HepG2 (cell line): ENCODE data around the gene SCT. TPM values are rescaled to one million over a fixed set of nuclear protein-coding genes. Genes with fewer than 3 reads are reported as not detected.
A peak's percentile ranks its signal among the peaks of the same experiment; 100 is the strongest.

ENCODE experiments used
- AKAP8 ChIP-seq: sonication (generic); formaldehyde crosslinking; IDR thresholded peaks from 2 replicates; pipeline ENCODE4 v1.5.1; 2020; ENCODE audit warnings: mild to moderate bottlenecking, missing genetic modification reagents
- AKNA ChIP-seq: sonication (generic); formaldehyde crosslinking; IDR thresholded peaks from 2 replicates; pipeline ENCODE4 v1.4.0; 2020; ENCODE audit warnings: missing genetic modification reagents, borderline replicate concordance
- ARNTL ChIP-seq: sonication (generic); formaldehyde crosslinking; IDR thresholded peaks from 2 replicates; pipeline ENCODE4 v1.4.0; 2020; ENCODE audit warnings: mild to moderate bottlenecking, missing genetic modification reagents
- FOXK2 ChIP-seq: fragments of 450-650 bp; IDR thresholded peaks from 2 replicates; pipeline ENCODE4 v1.6.1; 2016
- KDM4B ChIP-seq: sonication (generic); formaldehyde crosslinking; IDR thresholded peaks from 2 replicates; pipeline ENCODE4 v1.4.0; 2020; ENCODE audit warnings: missing genetic modification reagents
- MNT ChIP-seq: fragments of 450-650 bp; IDR thresholded peaks from 2 replicates; pipeline ENCODE4 v1.6.1; 2016
- NFE2L2 ChIP-seq: fragments of 150-350 bp; IDR thresholded peaks from 2 replicates; pipeline ENCODE4 v1.6.1; 2014; ENCODE audit warnings: low read length
- PRPF4 ChIP-seq: fragments of 200-400 bp; formaldehyde crosslinking; IDR thresholded peaks from 2 replicates; pipeline ENCODE4 v1.6.1; 2016; ENCODE audit warnings: low read length, low read depth; ENCODE audit not compliant: poor library complexity, severe bottlenecking
- RAD21 ChIP-seq: fragments of 450-650 bp; formaldehyde crosslinking; IDR thresholded peaks from 2 replicates; pipeline ENCODE4 v1.5.0; 2020; ENCODE audit warnings: mild to moderate bottlenecking
- SMC3 ChIP-seq: IDR thresholded peaks from 2 replicates; pipeline ENCODE4 v1.6.1; 2011; ENCODE audit warnings: low read length, improper control_type of control experiment
- TCF7 ChIP-seq: sonication (generic); IDR thresholded peaks from 2 replicates; pipeline ENCODE4 v1.6.1; 2016; ENCODE audit warnings: antibody characterized with exemption, low read depth
- ZNF235 ChIP-seq: sonication (generic); formaldehyde crosslinking; IDR thresholded peaks from 2 replicates; pipeline ENCODE4 v1.8.1; 2023; ENCODE audit warnings: mild to moderate bottlenecking, missing genetic modification reagents, borderline replicate concordance
- ZNF710 ChIP-seq: sonication (generic); formaldehyde crosslinking; IDR thresholded peaks from 2 replicates; pipeline ENCODE4 v1.5.0; 2020; ENCODE audit warnings: mild to moderate bottlenecking, missing genetic modification reagents, borderline replicate concordance
- ZNF788 ChIP-seq: sonication (generic); formaldehyde crosslinking; IDR thresholded peaks from 2 replicates; pipeline ENCODE4 v1.5.0; 2020; ENCODE audit warnings: mild to moderate bottlenecking, missing genetic modification reagents, borderline replicate concordance
- polyA plus RNA-seq, 8 experiments: library from polyadenylated mRNA; depleted of rRNA in 3 of 8; stranded (reverse) in 7 of 8; unstranded in 1 of 8; fragments of >200 nt; fragmentation: Illumina TruSeq in 4 of 8; extraction: Trizol in 4 of 8; gene quantifications; 2 replicates each; pipeline versions ENCODE4 v1.2.1 to v1.2.3, GENCODE V29; 2011 to 2016; ENCODE audit warnings: low read depth in 4 of 8, missing spikeins in 1 of 8, mixed read lengths in 1 of 8; ENCODE audit not compliant: insufficient read depth in 1 of 8
- total RNA-seq, 5 experiments: library from RNA; depleted of rRNA; stranded (reverse); fragments of >200 nt; fragmentation: Illumina TruSeq; extraction: Trizol; gene quantifications; 2 replicates each; pipeline ENCODE4 v1.2.3, GENCODE V29; 2016; ENCODE audit warnings: low read depth in 1 of 5
- TF ChIP-seq, protein P1 (sequence below): sonication (generic); formaldehyde crosslinking; IDR thresholded peaks from 2 replicates; pipeline ENCODE4 v1.4.0; 2020; ENCODE audit warnings: missing genetic modification reagents, mild to moderate bottlenecking, borderline replicate concordance
- TF ChIP-seq, protein P2 (sequence below): sonication (generic); formaldehyde crosslinking; IDR thresholded peaks from 2 replicates; pipeline ENCODE4 v1.5.0; 2020; ENCODE audit warnings: mild to moderate bottlenecking, missing genetic modification reagents, moderate library complexity

Gene SCT
- total and polyA plus RNA-seq, 2 of the 13 experiments (the other 11 are each of a cell fraction or from before 2014, with no cell fraction given): not detected

DNA sequence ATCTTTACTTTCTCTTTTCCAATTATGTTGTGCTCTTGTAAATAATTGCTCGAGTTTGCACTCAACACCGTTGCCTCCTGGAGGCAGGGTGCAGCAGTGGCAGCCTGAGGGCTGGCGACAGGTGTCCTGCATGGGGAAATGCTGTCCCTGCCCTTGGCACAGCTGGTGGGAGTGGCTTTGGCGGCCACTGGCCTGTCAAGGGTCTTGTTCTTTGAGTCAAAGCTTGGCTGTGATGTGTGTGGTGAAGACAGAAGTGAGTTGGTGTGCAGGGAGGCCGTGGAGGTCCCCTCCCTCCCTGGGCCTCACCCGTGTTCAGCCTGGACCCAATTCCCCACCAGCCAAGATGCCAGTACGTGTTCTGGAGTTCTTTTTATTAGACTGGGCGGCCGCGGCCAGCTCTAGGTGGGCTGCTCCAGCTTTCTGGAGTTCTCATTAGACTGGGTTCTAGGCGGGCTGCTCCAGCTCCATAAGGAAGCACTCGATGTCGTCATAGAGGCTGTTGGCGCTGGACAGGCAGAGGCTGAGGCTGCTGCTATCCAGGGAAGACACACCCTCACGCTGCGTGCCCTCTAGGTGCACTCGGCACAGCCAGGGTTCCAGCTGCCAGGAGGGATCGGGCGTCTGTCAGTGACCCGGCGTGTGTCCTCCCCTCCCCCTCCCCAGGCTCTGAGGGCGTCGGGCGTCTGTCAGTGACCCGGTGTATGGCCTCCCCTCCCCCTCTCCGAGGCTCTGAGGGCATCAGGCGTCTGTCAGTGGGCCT lies 14.6 kb downstream of the SCT start (continued):
- TF ChIP-seq NFE2L2 (no peak), ARNTL (CRISPR knock-in tag) (no peak), SMC3 (peak; percentile 14; the same call in 1 of the 2 replicates), ZNF788 (CRISPR knock-in tag) (no peak), ZNF235 (CRISPR knock-in tag) (no peak), TCF7 (no peak), PRPF4 (peak; percentile 46), MNT (no peak), KDM4B (CRISPR knock-in tag) (no peak), AKAP8 (CRISPR knock-in tag) (0 out of 2 replicates have a peak, but pooled peaks have one; percentile 54), RAD21 (peak; percentile 39; the same call in 1 of the 2 replicates), ZNF710 (CRISPR knock-in tag) (no peak), AKNA (no peak), FOXK2 (no peak)
- TF ChIP-seq, protein P1, sequence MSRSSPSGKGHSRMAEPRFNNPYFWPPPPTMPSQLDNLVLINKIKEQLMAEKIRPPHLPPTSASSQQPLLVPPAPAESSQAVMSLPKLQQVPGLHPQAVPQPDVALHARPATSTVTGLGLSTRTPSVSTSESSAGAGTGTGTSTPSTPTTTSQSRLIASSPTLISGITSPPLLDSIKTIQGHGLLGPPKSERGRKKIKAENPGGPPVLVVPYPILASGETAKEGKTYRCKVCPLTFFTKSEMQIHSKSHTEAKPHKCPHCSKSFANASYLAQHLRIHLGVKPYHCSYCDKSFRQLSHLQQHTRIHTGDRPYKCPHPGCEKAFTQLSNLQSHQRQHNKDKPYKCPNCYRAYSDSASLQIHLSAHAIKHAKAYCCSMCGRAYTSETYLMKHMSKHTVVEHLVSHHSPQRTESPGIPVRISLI: no peak
- TF ChIP-seq, protein P2, sequence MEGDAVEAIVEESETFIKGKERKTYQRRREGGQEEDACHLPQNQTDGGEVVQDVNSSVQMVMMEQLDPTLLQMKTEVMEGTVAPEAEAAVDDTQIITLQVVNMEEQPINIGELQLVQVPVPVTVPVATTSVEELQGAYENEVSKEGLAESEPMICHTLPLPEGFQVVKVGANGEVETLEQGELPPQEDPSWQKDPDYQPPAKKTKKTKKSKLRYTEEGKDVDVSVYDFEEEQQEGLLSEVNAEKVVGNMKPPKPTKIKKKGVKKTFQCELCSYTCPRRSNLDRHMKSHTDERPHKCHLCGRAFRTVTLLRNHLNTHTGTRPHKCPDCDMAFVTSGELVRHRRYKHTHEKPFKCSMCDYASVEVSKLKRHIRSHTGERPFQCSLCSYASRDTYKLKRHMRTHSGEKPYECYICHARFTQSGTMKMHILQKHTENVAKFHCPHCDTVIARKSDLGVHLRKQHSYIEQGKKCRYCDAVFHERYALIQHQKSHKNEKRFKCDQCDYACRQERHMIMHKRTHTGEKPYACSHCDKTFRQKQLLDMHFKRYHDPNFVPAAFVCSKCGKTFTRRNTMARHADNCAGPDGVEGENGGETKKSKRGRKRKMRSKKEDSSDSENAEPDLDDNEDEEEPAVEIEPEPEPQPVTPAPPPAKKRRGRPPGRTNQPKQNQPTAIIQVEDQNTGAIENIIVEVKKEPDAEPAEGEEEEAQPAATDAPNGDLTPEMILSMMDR (CRISPR knock-in tag): peak; percentile 45
